HG02840 (cell line): ENCODE measurements around the gene PDE1C.

ENCODE experiments used
- ATAC-seq: cut with Tn5 transposase; IDR thresholded peaks from one replicate; pipeline ENCODE4 v1.9.1; 2021; ENCODE audit warnings: mild to moderate bottlenecking, moderate library complexity, moderate number of reproducible peaks; ENCODE audit not compliant: unreplicated experiment, low FRiP score

The PDE1C gene

GRCh38 chr7:32005577-32005976, 64.6 kb downstream of the PDE1C start:
- no peak for ATAC-seq

DNA sequence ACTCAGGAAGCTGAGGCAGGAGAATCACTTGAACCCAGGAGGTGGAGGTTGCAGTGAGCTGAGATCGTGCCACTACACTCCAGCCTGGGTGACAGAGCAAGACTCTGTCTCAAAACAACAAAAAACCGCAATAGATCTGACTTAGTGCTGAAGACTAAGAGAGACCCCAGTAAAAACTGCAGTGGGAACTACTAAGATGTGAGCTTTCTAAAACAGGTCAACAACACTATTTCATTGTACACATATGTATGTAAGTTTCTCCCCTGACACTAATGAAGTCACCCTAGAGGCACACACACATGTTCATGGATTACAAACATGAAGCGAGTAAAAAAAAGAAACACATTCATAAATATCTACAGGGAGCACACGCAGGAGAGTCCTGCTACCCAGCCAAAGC, 68.3 kb downstream of the PDE1C start:
- no peak for ATAC-seq

GRCh38 chr7:31997423-31997822, 72.8 kb downstream of the PDE1C start:
- ATAC-seq, result no peak

GRCh38 chr7:31995134-31995533, 75.1 kb downstream of the PDE1C start:
- no peak for ATAC-seq

DNA sequence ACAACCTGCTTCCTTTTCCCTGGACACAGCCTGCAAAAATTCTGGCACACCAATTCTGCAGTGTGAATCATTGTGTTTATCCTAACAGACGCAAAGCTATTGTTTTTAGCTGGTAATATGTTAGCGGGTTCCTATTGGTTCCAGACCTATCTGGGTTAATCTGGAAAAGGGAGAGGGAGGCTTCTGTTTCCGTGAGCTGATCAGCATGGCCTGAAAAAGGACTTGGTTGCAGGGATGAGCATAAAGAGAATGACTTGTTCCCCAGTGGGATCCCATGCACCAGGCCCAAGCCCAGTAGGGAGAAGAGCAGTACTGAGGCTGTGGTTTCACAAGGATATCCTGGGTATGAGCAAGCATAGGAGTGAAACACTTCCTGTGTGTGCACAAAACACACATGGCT, 78.4 kb downstream of the PDE1C start:
- no peak for ATAC-seq

DNA sequence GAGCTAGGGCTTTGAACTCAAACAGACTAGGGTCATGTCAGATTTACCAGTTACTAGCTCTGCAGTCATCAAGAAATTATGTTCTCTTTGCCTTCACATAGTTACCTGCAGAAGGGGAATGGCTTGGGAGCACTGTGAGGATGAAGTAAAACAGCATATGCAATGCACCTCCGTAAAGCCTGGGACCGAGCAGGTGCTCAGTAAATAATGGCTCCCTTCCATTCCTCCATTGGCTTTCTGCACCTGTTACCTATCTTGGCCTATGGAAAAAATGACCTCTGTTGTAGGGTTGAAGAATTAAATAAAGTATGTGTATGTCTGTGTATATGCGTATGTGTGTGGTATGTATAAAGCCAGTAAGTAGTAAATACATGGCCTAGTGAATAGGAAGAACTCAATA, 78.8 kb downstream of the PDE1C start:
- no peak for ATAC-seq

GRCh38 chr7:31986878-31987518, 83.2 kb downstream of the PDE1C start:
- no peak for ATAC-seq

- ATAC-seq, result no peak
Measured at GRCh38 chr7:31982962-31983361, 87.2 kb downstream of the PDE1C start.

GRCh38 chr7:31981874-31982390, 88.3 kb downstream of the PDE1C start:
- no peak for ATAC-seq

GRCh38 chr7:31979690-31980330, 90.4 kb downstream of the PDE1C start:
- ATAC-seq, result no peak

DNA sequence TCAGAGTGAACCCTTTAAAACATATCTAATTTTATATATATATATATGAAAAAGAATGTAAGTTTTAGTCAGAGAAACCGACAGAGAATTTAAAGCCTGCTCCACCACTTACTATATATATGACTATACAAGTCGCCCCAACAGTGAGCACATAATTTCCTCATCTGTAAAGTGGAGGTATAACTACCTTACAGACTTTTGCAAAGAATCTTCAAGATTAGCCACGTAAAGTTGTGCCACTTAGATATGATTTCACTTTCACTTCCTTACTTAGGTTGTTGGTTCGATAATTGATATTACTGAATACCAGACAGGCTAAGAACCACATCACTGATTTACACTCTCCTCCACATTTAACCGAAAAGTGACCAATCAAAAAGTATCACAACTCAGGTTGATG, 94.7 kb downstream of the PDE1C start:
- no peak for ATAC-seq

DNA sequence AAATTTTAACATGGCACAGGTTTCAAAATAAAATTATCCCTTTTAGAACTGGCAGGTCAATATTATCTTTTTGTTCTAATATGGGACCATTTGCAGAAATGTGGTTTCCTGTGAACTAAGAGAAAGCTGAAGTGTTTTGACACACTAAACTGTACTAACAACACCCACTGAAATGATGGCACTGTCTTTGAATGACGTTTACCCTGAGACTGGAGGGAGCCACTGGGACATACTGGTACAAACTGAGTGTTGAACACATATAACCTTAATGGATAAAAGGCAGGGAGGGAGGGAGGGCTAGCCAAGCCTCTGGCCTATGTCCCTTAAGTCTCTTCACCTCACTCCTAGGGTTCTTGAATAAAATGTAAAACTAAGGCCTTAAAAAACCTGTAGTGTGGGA, 95.9 kb downstream of the PDE1C start:
- ATAC-seq, result no peak

- no peak for ATAC-seq
Measured at GRCh38 chr7:31971049-31971667, 99.0 kb downstream of the PDE1C start.

- no peak for ATAC-seq
Measured at GRCh38 chr7:31970501-31970900, 99.7 kb downstream of the PDE1C start.

GRCh38 chr7:31963569-31964175, 106.5 kb downstream of the PDE1C start:
- no peak for ATAC-seq

- no peak for ATAC-seq
Measured at GRCh38 chr7:31962246-31962645, 108.0 kb downstream of the PDE1C start.

- ATAC-seq, result no peak
Measured at GRCh38 chr7:31958226-31958625, 112.0 kb downstream of the PDE1C start.

DNA sequence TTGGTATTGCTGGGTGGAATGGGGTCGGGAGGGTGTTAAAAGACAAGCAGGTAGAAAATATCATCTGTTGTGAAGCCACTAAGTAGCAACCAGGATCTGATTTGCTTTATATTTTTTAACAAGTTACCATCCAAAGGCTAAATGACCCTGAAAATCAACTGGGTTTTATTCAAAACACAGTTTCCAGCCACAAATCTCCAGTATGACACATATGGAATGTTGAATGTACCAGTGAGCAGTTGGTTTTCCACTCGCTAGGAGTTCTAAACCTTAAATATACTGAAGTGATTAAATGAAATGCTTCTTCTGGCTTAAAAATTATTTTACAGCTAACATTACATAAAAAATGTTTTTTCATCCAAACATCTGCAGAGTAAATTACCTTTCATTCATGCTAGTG, 112.5 kb downstream of the PDE1C start:
- ATAC-seq, result no peak

- ATAC-seq, result no peak
Measured at GRCh38 chr7:31957090-31957720, 113.0 kb downstream of the PDE1C start.

GRCh38 chr7:31955641-31956040, 114.6 kb downstream of the PDE1C start:
- no peak for ATAC-seq

DNA sequence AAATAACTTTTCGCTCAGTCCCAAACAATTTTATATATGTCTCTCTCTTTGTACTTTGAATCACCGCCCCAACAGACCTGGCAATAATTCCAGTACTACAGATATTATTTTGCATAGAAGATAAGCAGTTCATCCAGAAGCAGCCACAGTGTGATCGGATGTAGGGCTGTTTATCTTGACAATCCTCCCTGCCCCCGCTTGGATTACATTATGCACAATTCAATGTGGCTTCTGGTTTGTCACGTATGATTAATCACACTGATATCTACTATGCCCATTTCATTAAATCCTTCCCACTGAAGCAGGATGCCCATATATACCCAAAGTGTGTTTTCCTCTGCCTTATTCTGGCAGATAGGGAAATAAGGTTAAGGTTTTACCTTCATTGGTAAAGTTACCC, 115.2 kb downstream of the PDE1C start:
- no peak for ATAC-seq
